Upper lobe of left lung (tissue), 6 donors: ENCODE results near the gene GRAMD4. TPM values are rescaled to one million over a fixed set of nuclear protein-coding genes. Genes with fewer than 3 reads are reported as not detected.

ENCODE experiments used
- ATAC-seq, 2 donors: fragments of 200-7000 bp; cut with Tn5 transposase; one replicate each; pipeline ENCODE4 v1.9.1; 2022; ENCODE audit warnings: mild to moderate bottlenecking in 2 of 2, moderate library complexity in 2 of 2; ENCODE audit not compliant: low FRiP score in 2 of 2
- DNase-seq, 2 donors: peaks; one replicate each; pipeline ENCODE4 v3.0.0-alpha.2; 2019 to 2020
- H3K27ac ChIP-seq, 4 donors: fragments of 200-600 bp; sonication (generic); one replicate each; pipeline ENCODE4 v1.5.1; 2016 to 2019
- H3K27me3 ChIP-seq, 4 donors: fragments of 200-600 bp; sonication (generic); one replicate each; pipeline ENCODE4 v1.5.1; 2017 to 2019
- H3K36me3 ChIP-seq, 4 donors: fragments of 200-600 bp; sonication (generic); one replicate each; pipeline ENCODE4 v1.5.1; 2016 to 2019
- H3K4me1 ChIP-seq, 4 donors: fragments of 200-600 bp; sonication (generic); one replicate each; pipeline ENCODE4 v1.5.1; 2018 to 2019
- H3K4me3 ChIP-seq, 4 donors: fragments of 200-600 bp; sonication (generic); one replicate each; pipeline ENCODE4 v1.5.1; 2017 to 2019; ENCODE audit warnings: mild to moderate bottlenecking in 2 of 4, moderate library complexity in 1 of 4
- H3K9me3 ChIP-seq, 4 donors: fragments of 200-600 bp; sonication (generic); one replicate each; pipeline ENCODE4 v1.5.1; 2018 to 2019
- EP300 ChIP-seq, 4 donors: sonication (generic); formaldehyde crosslinking; IDR thresholded peaks; one replicate each; pipeline ENCODE4 v1.5.1; 2017; ENCODE audit warnings: antibody characterized with exemption in 4 of 4, control low read depth in 2 of 4
- POLR2A ChIP-seq, 4 donors: fragments of 450-650 bp; IDR thresholded peaks; one replicate each; pipeline ENCODE4 v1.5.1; 2016 to 2017; ENCODE audit warnings: antibody characterized with exemption in 4 of 4, mild to moderate bottlenecking in 2 of 4
- POLR2AphosphoS5 ChIP-seq, 2 donors: sonication (generic); formaldehyde crosslinking; IDR thresholded peaks; one replicate each; pipeline ENCODE4 v1.5.1; 2017; ENCODE audit warnings: antibody characterized with exemption in 2 of 2
- WGBS, 2 donors: methylation state at CpG; one replicate each; pipeline ENCODE4 v1.1.5; 2017 to 2018; 5-methylcytosine and 5-hydroxymethylcytosine counted together
- total RNA-seq, 6 donors: library from RNA; depleted of rRNA in 4 of 6; stranded (reverse); fragments of >200 nt in 4 of 6; gene quantifications; one replicate each; pipeline versions ENCODE4 v1.1.0 to v1.2.1, GENCODE V29; 2016 to 2021
- TF ChIP-seq, protein P1 (sequence below), 6 experiments: fragments of 450-650 bp in 4 of 6; fragments of 200-600 bp in 2 of 6; sonication (generic) in 2 of 6; IDR thresholded peaks; one replicate each; pipeline ENCODE4 v1.5.1; 2016 to 2019; ENCODE audit warnings: antibody characterized with exemption in 6 of 6
- donor health status: DM: no; HTN: no; CAD: no; lungs with moderate emphysema.
- donor health status: DM: no; HTN: yes; CAD: no; lungs with severe emphysema.

Gene GRAMD4
- total RNA-seq, 6 donors from 2014 or later, result 59.8 to 302 (median 104) TPM

DNA sequence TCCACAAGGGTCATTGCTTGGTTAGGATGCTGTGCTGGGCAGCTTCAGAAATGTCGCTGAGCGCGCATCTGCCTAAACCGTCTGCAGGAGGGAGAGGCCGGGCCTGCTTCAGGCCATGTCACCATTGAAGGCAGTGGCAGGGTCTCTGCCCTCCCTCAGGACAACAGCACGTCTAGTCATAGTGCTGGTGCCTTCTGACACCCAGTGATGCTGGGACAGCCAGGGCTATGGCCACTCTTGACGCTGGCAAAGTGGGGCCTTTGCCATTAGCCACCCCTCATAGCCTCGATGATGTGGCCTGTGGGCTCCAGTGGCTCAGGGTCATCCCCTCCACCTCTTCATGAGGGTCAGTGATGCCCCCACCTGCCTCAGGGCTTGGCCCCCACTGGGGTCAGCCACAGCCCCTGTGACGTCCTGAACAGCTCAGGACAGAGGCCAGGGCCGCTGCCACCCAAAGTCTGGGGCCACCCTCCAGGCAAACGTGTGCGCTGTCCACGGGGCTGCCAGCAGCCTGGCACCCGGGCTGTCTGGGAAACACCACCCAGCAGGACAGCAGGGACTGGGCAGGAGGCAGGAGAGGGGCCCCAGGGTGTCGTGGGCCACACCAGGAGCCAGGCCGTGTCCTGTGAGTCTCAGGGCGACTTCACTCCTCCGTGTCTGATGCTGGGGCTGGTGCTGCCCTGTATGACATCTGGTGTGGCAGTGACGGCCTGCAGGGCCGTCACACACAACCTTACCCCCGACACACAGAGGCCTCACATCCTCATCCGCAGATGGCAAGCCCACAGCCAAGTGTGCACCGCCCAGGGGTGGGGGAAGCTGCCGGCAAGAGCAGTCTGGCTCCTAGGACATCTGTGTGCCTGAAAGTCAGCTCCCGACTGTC, 75.4 kb downstream of the GRAMD4 start:
- 90 to 93% methylated on average over 6 to 23 of the region's 25 CpGs for WGBS, 2 donors
- H3K27ac ChIP-seq, result no peak overlapping the region
- peak in 1 of 2 donors; percentile 65 for DNase-seq
- TF ChIP-seq EP300 (IDR thresholded peaks at IDR 0.05) (no peak), POLR2A (IDR thresholded peaks at IDR 0.05) (no peak), POLR2AphosphoS5 (IDR thresholded peaks at IDR 0.05) (no peak)
- TF ChIP-seq, protein P1, sequence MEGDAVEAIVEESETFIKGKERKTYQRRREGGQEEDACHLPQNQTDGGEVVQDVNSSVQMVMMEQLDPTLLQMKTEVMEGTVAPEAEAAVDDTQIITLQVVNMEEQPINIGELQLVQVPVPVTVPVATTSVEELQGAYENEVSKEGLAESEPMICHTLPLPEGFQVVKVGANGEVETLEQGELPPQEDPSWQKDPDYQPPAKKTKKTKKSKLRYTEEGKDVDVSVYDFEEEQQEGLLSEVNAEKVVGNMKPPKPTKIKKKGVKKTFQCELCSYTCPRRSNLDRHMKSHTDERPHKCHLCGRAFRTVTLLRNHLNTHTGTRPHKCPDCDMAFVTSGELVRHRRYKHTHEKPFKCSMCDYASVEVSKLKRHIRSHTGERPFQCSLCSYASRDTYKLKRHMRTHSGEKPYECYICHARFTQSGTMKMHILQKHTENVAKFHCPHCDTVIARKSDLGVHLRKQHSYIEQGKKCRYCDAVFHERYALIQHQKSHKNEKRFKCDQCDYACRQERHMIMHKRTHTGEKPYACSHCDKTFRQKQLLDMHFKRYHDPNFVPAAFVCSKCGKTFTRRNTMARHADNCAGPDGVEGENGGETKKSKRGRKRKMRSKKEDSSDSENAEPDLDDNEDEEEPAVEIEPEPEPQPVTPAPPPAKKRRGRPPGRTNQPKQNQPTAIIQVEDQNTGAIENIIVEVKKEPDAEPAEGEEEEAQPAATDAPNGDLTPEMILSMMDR (IDR thresholded peaks at IDR 0.05), result no peak
- ATAC-seq, result no peak
- H3K4me1 ChIP-seq, result no peaks in the 10 kb centered on the region
- H3K4me3 ChIP-seq, result no peak overlapping the region
- no peaks in the 10 kb centered on the region for H3K9me3 ChIP-seq
- no peaks in the 10 kb centered on the region for H3K27me3 ChIP-seq
- H3K36me3 ChIP-seq, result peaks cover 41 to 95% (median 80%) of the 10 kb centered on the region in 4 donors

DNA sequence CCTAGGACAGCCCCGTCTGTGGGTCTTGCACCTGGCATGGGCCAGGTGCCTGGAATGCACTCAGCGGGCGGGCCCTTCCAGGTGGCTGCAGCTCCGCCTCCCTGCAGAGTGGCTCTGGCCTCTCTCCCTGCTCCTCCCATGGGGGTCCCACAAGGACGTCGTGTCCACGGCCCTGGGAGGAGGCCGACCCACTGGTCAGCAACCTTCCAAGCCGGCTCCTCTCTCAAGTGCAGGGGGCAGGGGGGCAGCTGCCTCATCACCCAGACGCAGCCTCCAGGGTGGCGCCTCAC, 76.0 kb downstream of the GRAMD4 start:
- TF ChIP-seq POLR2AphosphoS5 (IDR thresholded peaks at IDR 0.05) (no peak), EP300 (IDR thresholded peaks at IDR 0.05) (no peak)
- no peaks in the 10 kb centered on the region for H3K4me1 ChIP-seq
- H3K27ac ChIP-seq, result no peak overlapping the region
- no peaks in the 10 kb centered on the region for H3K27me3 ChIP-seq
- H3K36me3 ChIP-seq, result peaks cover 38 to 97% (median 80%) of the 10 kb centered on the region in 4 donors
- peak in 1 of 2 donors; percentile 44 for ATAC-seq
- WGBS, 2 donors, result 73 to 93% methylated on average over 6 to 11 of the region's 11 CpGs
- no peaks in the 10 kb centered on the region for H3K9me3 ChIP-seq
- no peak overlapping the region for H3K4me3 ChIP-seq
- peak in 1 of 2 donors; percentile 78 for DNase-seq

DNA sequence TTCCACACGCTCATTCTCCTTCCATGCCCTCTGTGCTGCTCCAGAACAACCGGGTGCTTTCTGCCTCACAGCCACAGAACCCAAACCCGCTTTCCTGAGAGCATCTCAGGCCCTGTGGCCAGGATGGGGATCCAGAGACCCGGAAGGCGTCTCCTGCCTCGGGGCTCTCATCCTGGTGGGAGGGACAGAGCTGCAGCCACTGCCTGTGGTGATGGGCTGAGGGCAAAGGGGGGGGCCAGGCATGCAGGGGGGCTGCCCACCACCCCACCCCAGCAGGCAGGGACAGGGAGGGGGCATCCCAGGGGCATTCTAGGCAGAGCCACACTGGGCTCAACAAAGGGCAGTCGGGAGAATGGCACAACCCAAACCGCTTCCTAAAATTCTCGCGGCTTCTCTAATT, 76.4 kb downstream of the GRAMD4 start:
- H3K4me1 ChIP-seq, result no peaks in the 10 kb centered on the region
- H3K9me3 ChIP-seq, result no peaks in the 10 kb centered on the region
- H3K4me3 ChIP-seq, result no peak overlapping the region
- H3K27me3 ChIP-seq, result no peaks in the 10 kb centered on the region
- TF ChIP-seq POLR2AphosphoS5 (IDR thresholded peaks at IDR 0.05) (no peak), POLR2A (IDR thresholded peaks at IDR 0.05) (no peak), EP300 (IDR thresholded peaks at IDR 0.05) (no peak)
- TF ChIP-seq, protein P1 (IDR thresholded peaks at IDR 0.05), result no peak
- WGBS, 2 donors, result 90% methylated on average over 10 of the region's 10 CpGs
- H3K36me3 ChIP-seq, result peaks cover 40 to 97% (median 80%) of the 10 kb centered on the region in 4 donors
- ATAC-seq (no peak), DNase-seq (peak in 1 of 2 donors; percentile 42)
- H3K27ac ChIP-seq, result no peak overlapping the region

DNA sequence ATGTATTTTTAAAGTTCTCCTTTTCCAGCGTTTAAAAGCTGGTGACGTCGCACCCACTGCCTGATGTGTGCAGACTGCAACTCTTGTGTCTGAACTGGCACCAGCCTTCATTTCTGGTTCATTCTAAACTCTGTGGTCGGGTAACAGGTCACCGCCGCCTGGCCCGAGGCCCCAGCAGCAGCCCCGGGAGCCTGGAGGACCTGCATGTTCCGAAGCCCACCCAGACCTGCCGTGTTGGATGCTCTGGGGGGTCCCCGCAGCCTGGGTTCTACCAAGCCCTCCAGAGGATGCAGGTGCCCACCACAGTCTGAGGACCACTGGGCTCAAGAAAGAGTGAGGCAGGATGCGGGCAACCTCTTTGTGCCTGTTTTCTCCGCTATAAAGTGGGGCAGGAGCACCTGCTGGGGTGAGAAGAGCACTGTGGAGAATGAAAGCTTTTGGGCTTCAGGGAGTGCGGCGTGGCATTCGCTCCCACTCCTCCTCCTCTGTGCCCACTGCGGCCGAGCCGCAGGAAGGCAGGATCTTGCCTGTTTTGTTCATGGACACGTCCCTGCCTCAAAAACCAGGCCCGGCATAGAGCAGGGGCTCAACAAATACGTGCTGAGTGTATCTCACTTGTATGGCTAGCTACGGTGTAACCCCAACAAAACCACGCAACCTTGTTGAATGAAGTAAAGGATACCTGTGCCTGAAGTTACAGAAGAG, 77.8 kb downstream of the GRAMD4 start:
- no peak for ATAC-seq
- Histone ChIP-seq H3K4me3 (no peak overlapping the region), H3K27ac (no peak overlapping the region), H3K9me3 (no peaks in the 10 kb centered on the region), H3K36me3 (peaks cover 42 to 100% (median 82%) of the 10 kb centered on the region in 4 donors), H3K27me3 (no peaks in the 10 kb centered on the region), H3K4me1 (no peaks in the 10 kb centered on the region)
- 94 to 95% methylated on average over 21 to 23 of the region's 24 CpGs for WGBS, 2 donors
- DNase-seq, result peak in 1 of 2 donors; percentile 57
- TF ChIP-seq, protein P1 (IDR thresholded peaks at IDR 0.05), result no peak
- TF ChIP-seq EP300 (IDR thresholded peaks at IDR 0.05), result no peak
- no peak for TF ChIP-seq POLR2A (IDR thresholded peaks at IDR 0.05)
- no peak for TF ChIP-seq POLR2AphosphoS5 (IDR thresholded peaks at IDR 0.05)

DNA sequence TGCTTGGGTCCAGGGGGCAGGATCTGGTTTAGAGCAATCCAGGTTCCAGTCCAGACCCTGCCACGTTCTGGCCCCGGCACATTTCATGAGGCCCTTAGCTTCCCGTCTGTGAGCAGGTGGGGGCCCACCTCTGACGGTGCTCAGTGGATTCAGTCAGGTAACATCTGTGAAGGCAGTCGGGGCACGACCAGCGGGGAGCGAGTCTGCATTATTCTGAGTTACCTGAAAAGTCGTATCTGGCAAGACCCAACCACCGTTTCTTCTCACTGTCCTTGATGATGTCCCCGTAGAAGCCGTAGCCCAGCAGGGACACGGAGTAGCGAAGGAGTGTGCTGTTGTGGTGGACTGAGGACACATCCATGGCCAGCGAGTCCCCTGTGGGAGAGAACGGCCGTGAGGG, 78.9 kb downstream of the GRAMD4 start:
- no peak for ATAC-seq
- Histone ChIP-seq H3K4me3 (no peak overlapping the region), H3K9me3 (no peaks in the 10 kb centered on the region), H3K36me3 (peaks cover 44 to 100% (median 87%) of the 10 kb centered on the region in 4 donors), H3K4me1 (no peaks in the 10 kb centered on the region), H3K27me3 (no peaks in the 10 kb centered on the region), H3K27ac (no peak overlapping the region)
- TF ChIP-seq, protein P1 (IDR thresholded peaks at IDR 0.05), result no peak
- TF ChIP-seq POLR2AphosphoS5 (IDR thresholded peaks at IDR 0.05) (no peak), POLR2A (IDR thresholded peaks at IDR 0.05) (no peak), EP300 (IDR thresholded peaks at IDR 0.05) (no peak)
- WGBS, 2 donors, result 94% methylated on average over 17 of the region's 17 CpGs
- no peak for DNase-seq
